K562 (cell line): ENCODE data around the gene C6orf47. TPM values are rescaled to one million over a fixed set of nuclear protein-coding genes. Genes with fewer than 3 reads are reported as not detected.
A peak's percentile ranks its signal among the peaks of the same experiment; 100 is the strongest.

Experiments
- ARID4B ChIP-seq: sonication (generic); formaldehyde crosslinking; IDR thresholded peaks from 2 replicates; pipeline ENCODE4 v1.8.0; 2022; ENCODE audit warnings: mild to moderate bottlenecking, missing genetic modification reagents
- CBX2 ChIP-seq: fragments of 200-600 bp; sonication (generic); IDR thresholded peaks from one replicate; pipeline ENCODE4 v1.6.1; 2012; ENCODE audit warnings: mild to moderate bottlenecking, low read length, inconsistent platforms; ENCODE audit not compliant: insufficient read depth, poor library complexity, severe bottlenecking
- GTF2E2 ChIP-seq: fragments of 200-800 bp; sonication (Bioruptor generic); IDR thresholded peaks from 2 replicates; pipeline ENCODE4 v1.6.1; 2016; ENCODE audit warnings: missing genetic modification characterization, missing compliant biosample characterization
- LCOR ChIP-seq: sonication (generic); formaldehyde crosslinking; IDR thresholded peaks from 2 replicates; pipeline ENCODE4 v1.8.0; 2022; ENCODE audit warnings: mild to moderate bottlenecking, missing genetic modification reagents
- NCOA4 ChIP-seq: fragments of 450-650 bp; IDR thresholded peaks from 2 replicates; pipeline ENCODE4 v1.6.1; 2018; ENCODE audit warnings: mild to moderate bottlenecking; ENCODE audit not compliant: partially characterized antibody
- POLR2AphosphoS5 ChIP-seq: IDR thresholded peaks from 2 replicates; pipeline ENCODE4 v1.6.1; 2011; ENCODE audit warnings: mild to moderate bottlenecking, low read depth, low read length, moderate library complexity; ENCODE audit not compliant: control insufficient read depth, insufficient read depth
- PRMT5 ChIP-seq: sonication (generic); formaldehyde crosslinking; IDR thresholded peaks from 2 replicates; pipeline ENCODE4 v1.5.0; 2020; ENCODE audit warnings: missing genetic modification reagents
- RCOR1 ChIP-seq, 2 experiments: IDR thresholded peaks; 2 replicates each; pipeline ENCODE4 v1.6.1; 2012; ENCODE audit warnings: low read depth in 2 of 2, low read length in 2 of 2, borderline replicate concordance in 1 of 2, improper control_type of control experiment in 1 of 2
- SMARCA5 ChIP-seq: fragments of 450-650 bp; IDR thresholded peaks from 2 replicates; pipeline ENCODE4 v1.6.1; 2016
- YBX1 ChIP-seq: fragments of 450-650 bp; IDR thresholded peaks from 2 replicates; pipeline ENCODE4 v1.7.1; 2016; ENCODE audit warnings: mild to moderate bottlenecking
- ZBTB40 ChIP-seq, 2 experiments: fragments of 450-650 bp in 1 of 2; sonication (generic) in 1 of 2; formaldehyde crosslinking in 1 of 2; IDR thresholded peaks; 2 replicates each; pipeline versions ENCODE4 v1.7.1 to v1.9.0; 2016 to 2022; ENCODE audit warnings: inconsistent platforms in 1 of 2, mild to moderate bottlenecking in 1 of 2, missing genetic modification reagents in 1 of 2
- ZNF121 ChIP-seq: sonication (generic); formaldehyde crosslinking; conservative IDR thresholded peaks from 2 replicates; pipeline ENCODE4 v1.8.0; 2022; ENCODE audit warnings: missing genetic modification reagents
- ZNF589 ChIP-seq: fragments of 200-800 bp; sonication (Bioruptor generic); IDR thresholded peaks from 2 replicates; pipeline ENCODE4 v1.6.1; 2016; ENCODE audit warnings: low read depth, missing genetic modification characterization, missing compliant biosample characterization
- polyA plus RNA-seq, 8 experiments: library from polyadenylated mRNA; depleted of rRNA in 4 of 8; stranded (reverse) in 5 of 8; unstranded in 3 of 8; fragments of >200 nt; fragmentation: Nextera tagmentation in 2 of 8; fragmentation: Illumina TruSeq in 1 of 8; extraction: Ambion mirVana in 2 of 8; extraction: Trizol in 1 of 8; gene quantifications; 2 replicates each; pipeline versions ENCODE4 v1.2.1 to v1.2.3, GENCODE V29; 2011 to 2014; ENCODE audit warnings: inconsistent platforms in 1 of 8, missing spikeins in 1 of 8
- total RNA-seq, 7 experiments: library from RNA; depleted of rRNA in 6 of 7; stranded (reverse); fragments of >200 nt in 6 of 7; fragmentation: Illumina TruSeq in 2 of 7; extraction: Trizol in 2 of 7; gene quantifications; 2 replicates each; pipeline versions ENCODE4 v1.2.1 to v1.2.3, GENCODE V29; 2011 to 2021; ENCODE audit warnings: low replicate concordance in 1 of 7

Gene C6orf47
- total and polyA plus RNA-seq, 9 of the 15 experiments (the other 6 are each of a cell fraction or from before 2014, with no cell fraction given), result 0.14 to 43.8 (median 27.0) TPM

GRCh38 chr6:31660381-31661261 is at the start of gene C6orf47 (continued):
- TF ChIP-seq ZNF589 (CRISPR knock-in tag), result no peak
- no peak for TF ChIP-seq PRMT5 (CRISPR knock-in tag)
- TF ChIP-seq CBX2, result no peak
- no peak for TF ChIP-seq SMARCA5
- peak; percentile 92 for TF ChIP-seq POLR2AphosphoS5
- no peak for TF ChIP-seq GTF2E2
- peak; percentile 65 for TF ChIP-seq ZBTB40 (IDR thresholded peaks at IDR 0.05)
- TF ChIP-seq ZBTB40 (CRISPR knock-in tag; IDR thresholded peaks at IDR 0.05), result no peak
- peak; percentile 55 for TF ChIP-seq LCOR (CRISPR knock-in tag)
- TF ChIP-seq NCOA4, result no peak
- TF ChIP-seq RCOR1 (IDR thresholded peaks at IDR 0.05; ENCODE audit: borderline replicate concordance in 1 of 2, low read depth in 2 of 2, low read length in 2 of 2), result peak; percentile 55 to 83; a peak in 2 of 4 replicates
- TF ChIP-seq YBX1, result no peak
- peak; percentile 91; the same call in 1 of the 2 replicates for TF ChIP-seq ARID4B
- TF ChIP-seq ZNF121, result no peak
